Activated B cell treated with CpG ODN at 0.5 μM for 24 hours (primary cell): Measurements from ENCODE around the gene PEAK3. TPM values are rescaled to one million over a fixed set of nuclear protein-coding genes. Genes with fewer than 3 reads are reported as not detected.

ENCODE experiments used
- ATAC-seq: fragments of 200-7000 bp; cut with Tn5 transposase; one replicate; pipeline ENCODE4 v1.10.0; 2021; ENCODE audit warnings: low read depth, mild to moderate bottlenecking, moderate library complexity
- CTCF ChIA-PET: fragments of 350-600 bp; sonication (Branson Sonifier 250); formaldehyde crosslinking; loops from one replicate; lab custom pipeline; 2021; ENCODE audit warnings: antibody characterized with exemption; lab: Charles Lee
- POLR2A ChIA-PET: fragments of 350-600 bp; sonication (Branson Sonifier 250); formaldehyde crosslinking; loops from one replicate; lab custom pipeline; 2021; ENCODE audit warnings: antibody characterized with exemption; lab: Charles Lee
- DNase-seq: peaks from one replicate; pipeline ENCODE4 v3.0.0; 2022
- H3K27ac Mint-ChIP-seq: one replicate; pipeline ENCODE4 v1.8.0; 2020; ENCODE audit warnings: mixed read lengths
- H3K27me3 Mint-ChIP-seq: one replicate; pipeline ENCODE4 v1.8.0; 2021; ENCODE audit warnings: mixed read lengths
- H3K36me3 Mint-ChIP-seq: one replicate; pipeline ENCODE4 v1.8.0; 2021; ENCODE audit warnings: low read depth, mixed read lengths
- H3K4me1 Mint-ChIP-seq: one replicate; pipeline ENCODE4 v1.8.0; 2021; ENCODE audit warnings: mixed read lengths
- H3K4me3 Mint-ChIP-seq: one replicate; pipeline ENCODE4 v1.8.0; 2020; ENCODE audit warnings: mild to moderate bottlenecking, mixed read lengths
- H3K9me3 Mint-ChIP-seq: one replicate; pipeline ENCODE4 v1.8.0; 2020; ENCODE audit warnings: mixed read lengths
- CTCF ChIP-seq: fragments of 200-600 bp; IDR thresholded peaks from one replicate; pipeline ENCODE4 v1.8.0; 2022; ENCODE audit warnings: antibody characterized with exemption, mild to moderate bottlenecking
- intact Hi-C: fragments of 100-400 bp; cut with micrococcal nuclease; formaldehyde crosslinking; loops from one replicate; pipeline ENCODE4 v1.15.1; 2024
- total RNA-seq: library from RNA; stranded (reverse); gene quantifications from 2 replicates; pipeline ENCODE4 v1.2.3, GENCODE V29; 2022

PEAK3 gene
- total RNA-seq, 1 donor from 2014 or later: 0.09 TPM

- no peak overlapping the region for H3K27ac Mint-ChIP-seq
- H3K36me3 Mint-ChIP-seq: peaks cover 2% of the 10 kb centered on the region
- no peak overlapping the region for H3K4me3 Mint-ChIP-seq
- ChIA-PET CTCF (no interaction called here), POLR2A (interaction anchor here (0.6 to 1.5 kb wide), 5 partner anchors 9 to 290 kb away, joined by 3 to 8 read pairs (median 5); no protein-coding TSS in a partner anchor)
- H3K4me1 Mint-ChIP-seq: peaks cover 29% of the 10 kb centered on the region
- intact Hi-C loops: loop anchor here (10.0 kb wide), 1 partner anchor 216 kb away; the partner anchor contains the start of genes IZUMO4 and MOB3A
- peaks cover 10% of the 10 kb centered on the region for H3K27me3 Mint-ChIP-seq
- ATAC-seq: no peak
- peaks cover 4% of the 10 kb centered on the region for H3K9me3 Mint-ChIP-seq
- no peak for TF ChIP-seq CTCF
- no peak for DNase-seq
These were observed 29.1 kb upstream of the PEAK3 start for GRCh38 chr19:2311093-2311492.

GRCh38 chr19:2309734-2310362 lies 27.9 kb upstream of the PEAK3 start:
- POLR2A ChIA-PET: interaction anchor here (0.6 to 1.3 kb wide), 5 partner anchors 12 to 142 kb away, joined by 3 to 4 read pairs (median 3); partner anchors contain the start of genes LSM7 and SPPL2B
- Mint-ChIP-seq H3K27ac (no peak overlapping the region), H3K27me3 (peaks cover 10% of the 10 kb centered on the region), H3K36me3 (peaks cover under 1% of the 10 kb centered on the region), H3K4me3 (no peak overlapping the region), H3K9me3 (peaks cover under 1% of the 10 kb centered on the region), H3K4me1 (peaks cover 17% of the 10 kb centered on the region)
- no peak for TF ChIP-seq CTCF
- intact Hi-C loops: loop anchor here (10.0 kb wide), 1 partner anchor 215 kb away; the partner anchor contains the start of genes IZUMO4 and MOB3A
- ATAC-seq: no peak
- no peak for DNase-seq
- CTCF ChIA-PET: no interaction called here

GRCh38 chr19:2308114-2308556 lies 26.2 kb upstream of the PEAK3 start, which contains the start of gene LINGO3:
Gene LINGO3 (minus strand): TSS chr19:2308154. CDS start chr19:2291776, 16,378 bp downstream.
- Mint-ChIP-seq H3K27me3 (peaks cover 10% of the 10 kb centered on the region), H3K9me3 (no peaks in the 10 kb centered on the region), H3K4me3 (peak within 1 kb of the TSS; percentile 59), H3K4me1 (peaks cover 29% of the 10 kb centered on the region), H3K36me3 (no peaks in the 10 kb centered on the region), H3K27ac (peak within 1 kb of the TSS; percentile 41)
- CTCF ChIA-PET: no interaction called here
- intact Hi-C loops: no loop called here
- DNase-seq (no peak), ATAC-seq (peak; percentile 48)
- TF ChIP-seq CTCF: no peak
- POLR2A ChIA-PET: interaction anchor here (0.7 to 1.2 kb wide), 2 partner anchors 14 to 17 kb away, joined by 3 to 8 read pairs; no protein-coding TSS in a partner anchor

GRCh38 chr19:2307518-2308012 lies 25.6 kb upstream of the PEAK3 start:
- H3K27me3 Mint-ChIP-seq: peaks cover 10% of the 10 kb centered on the region
- intact Hi-C loops: no loop called here
- TF ChIP-seq CTCF: no peak
- peaks cover 30% of the 10 kb centered on the region for H3K4me1 Mint-ChIP-seq
- ATAC-seq (no peak), DNase-seq (no peak)
- CTCF ChIA-PET: interaction anchor here (1.1 kb wide), 1 partner anchor 33 kb away, joined by 3 read pairs; no protein-coding TSS in a partner anchor
- no peak overlapping the region for H3K4me3 Mint-ChIP-seq
- POLR2A ChIA-PET: interaction anchor here (1.2 kb wide), 1 partner anchor 15 kb away, joined by 8 read pairs; no protein-coding TSS in a partner anchor
- no peaks in the 10 kb centered on the region for H3K36me3 Mint-ChIP-seq
- H3K27ac Mint-ChIP-seq: no peak overlapping the region
- H3K9me3 Mint-ChIP-seq: no peaks in the 10 kb centered on the region

GRCh38 chr19:2306971-2307370 lies 25.0 kb upstream of the PEAK3 start:
- intact Hi-C loops: no loop called here
- POLR2A ChIA-PET: interaction anchor here (0.5 kb wide), 2 partner anchors 14 to 246 kb away, joined by 6 read pairs; no protein-coding TSS in a partner anchor
- Mint-ChIP-seq H3K4me1 (peaks cover 36% of the 10 kb centered on the region), H3K4me3 (peak overlapping the region; percentile 48), H3K9me3 (no peaks in the 10 kb centered on the region), H3K27ac (no peak overlapping the region), H3K36me3 (no peaks in the 10 kb centered on the region), H3K27me3 (peaks cover 10% of the 10 kb centered on the region)
- no peak for TF ChIP-seq CTCF
- CTCF ChIA-PET: interaction anchor here (1.1 kb wide), 1 partner anchor 32 kb away, joined by 3 read pairs; no protein-coding TSS in a partner anchor
- DNase-seq (no peak), ATAC-seq (no peak)
